Activated effector memory CD4-positive, alpha-beta T cell treated with Interleukin-2 at 50 U/mL for 16 hours (primary cell): Measurements from ENCODE around the gene BRME1.
"Not testable (repeated sequence)": the region's sequence is repeated elsewhere in the genome, so short reads cannot be mapped to it uniquely, and the experiment has no call there.

ENCODE experiments used
- DNase-seq: peaks from one replicate; pipeline ENCODE4 v3.0.0-alpha.2; 2020

Gene BRME1

GRCh38 chr19:13864667-13865570 lies 41.0 kb downstream of the BRME1 start:
- DNase-seq: no peak

DNA sequence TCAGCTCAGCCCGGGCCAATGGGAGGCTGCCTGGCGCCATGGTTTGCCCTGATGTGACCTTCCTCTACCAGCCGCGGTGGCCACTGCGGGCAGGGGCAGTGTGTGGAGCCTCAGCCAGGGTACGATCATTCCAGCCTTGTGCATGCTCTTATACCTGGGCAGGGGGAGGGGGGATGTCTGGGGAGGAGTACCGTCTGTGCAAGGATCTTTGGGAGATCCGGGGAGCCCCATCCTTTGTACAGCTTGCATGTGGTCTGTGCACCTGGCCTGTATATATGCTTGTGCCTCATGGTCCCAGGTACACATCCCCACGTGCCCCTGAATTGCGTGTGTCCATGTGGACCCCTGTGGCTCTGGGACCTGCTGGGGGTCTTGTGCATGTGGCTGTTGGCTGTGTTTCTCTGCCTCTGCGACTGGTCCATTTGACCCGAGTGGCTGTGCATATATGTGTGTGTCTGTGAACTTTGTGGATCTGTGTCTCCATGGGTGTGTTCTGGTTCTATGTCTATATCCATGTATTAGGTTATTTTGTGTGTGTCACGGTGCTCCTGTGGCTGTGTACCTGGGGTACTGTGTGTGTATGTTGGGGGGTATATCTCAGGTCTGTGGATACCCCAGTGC lies 41.8 kb downstream of the BRME1 start:
- DNase-seq: no peak

DNA sequence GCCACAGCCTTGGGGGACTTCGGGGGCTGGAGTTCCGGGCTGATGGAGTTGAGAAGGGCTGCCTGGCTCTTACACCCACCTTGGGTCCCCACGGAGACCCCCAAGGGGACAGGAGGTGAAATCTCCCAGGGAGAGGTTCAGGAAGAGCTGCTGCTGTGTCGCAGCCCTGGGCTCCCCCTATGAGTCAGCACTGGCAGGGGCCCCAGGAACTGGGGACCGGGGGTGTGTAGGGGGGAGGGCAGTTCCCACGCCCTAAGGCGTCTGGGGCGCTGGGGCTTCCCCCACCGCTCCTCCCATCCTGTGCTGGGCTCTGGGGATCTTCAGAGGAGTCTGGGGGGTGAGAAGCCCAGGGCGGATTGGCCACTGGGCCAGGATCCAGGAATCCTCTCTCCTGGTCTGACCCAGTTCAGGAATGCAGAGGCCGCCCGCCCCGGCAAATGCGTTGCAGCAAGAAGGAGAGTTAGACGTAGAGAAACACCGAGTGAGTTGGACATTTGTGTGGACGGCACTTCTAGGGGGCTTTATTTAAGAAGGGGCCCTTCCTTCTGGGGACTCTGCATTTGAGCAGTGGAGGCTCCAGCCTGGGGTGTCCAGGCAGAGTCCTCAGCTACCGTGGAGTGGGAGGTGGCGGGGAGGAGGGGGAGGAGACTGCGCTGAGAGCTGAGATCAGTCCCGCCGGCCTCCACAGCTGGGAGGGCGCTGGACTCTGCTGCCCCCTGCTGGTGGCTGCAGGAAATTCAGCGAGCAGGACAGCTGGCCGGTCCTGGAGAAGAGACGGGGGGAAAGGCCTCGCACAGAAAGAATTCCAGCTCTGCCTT lies 44.0 kb downstream of the BRME1 start:
- DNase-seq: peak; percentile 81

DNA sequence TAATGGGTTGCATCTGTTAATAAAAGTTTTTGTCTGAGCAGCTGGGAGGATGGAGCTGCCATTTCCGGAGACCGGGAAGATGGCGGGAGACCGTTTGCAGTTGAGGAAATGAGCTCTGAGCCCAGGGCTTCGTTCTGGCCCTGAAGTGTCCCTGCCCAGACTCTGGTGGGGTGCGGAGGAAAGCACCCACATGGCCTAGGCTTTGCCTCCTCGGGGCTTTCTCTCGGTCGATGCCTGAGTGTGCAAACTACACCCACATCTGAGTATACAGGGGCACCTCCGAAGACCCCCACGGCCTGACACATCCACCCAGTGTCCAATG lies 44.6 kb downstream of the BRME1 start:
- DNase-seq: no peak

DNA sequence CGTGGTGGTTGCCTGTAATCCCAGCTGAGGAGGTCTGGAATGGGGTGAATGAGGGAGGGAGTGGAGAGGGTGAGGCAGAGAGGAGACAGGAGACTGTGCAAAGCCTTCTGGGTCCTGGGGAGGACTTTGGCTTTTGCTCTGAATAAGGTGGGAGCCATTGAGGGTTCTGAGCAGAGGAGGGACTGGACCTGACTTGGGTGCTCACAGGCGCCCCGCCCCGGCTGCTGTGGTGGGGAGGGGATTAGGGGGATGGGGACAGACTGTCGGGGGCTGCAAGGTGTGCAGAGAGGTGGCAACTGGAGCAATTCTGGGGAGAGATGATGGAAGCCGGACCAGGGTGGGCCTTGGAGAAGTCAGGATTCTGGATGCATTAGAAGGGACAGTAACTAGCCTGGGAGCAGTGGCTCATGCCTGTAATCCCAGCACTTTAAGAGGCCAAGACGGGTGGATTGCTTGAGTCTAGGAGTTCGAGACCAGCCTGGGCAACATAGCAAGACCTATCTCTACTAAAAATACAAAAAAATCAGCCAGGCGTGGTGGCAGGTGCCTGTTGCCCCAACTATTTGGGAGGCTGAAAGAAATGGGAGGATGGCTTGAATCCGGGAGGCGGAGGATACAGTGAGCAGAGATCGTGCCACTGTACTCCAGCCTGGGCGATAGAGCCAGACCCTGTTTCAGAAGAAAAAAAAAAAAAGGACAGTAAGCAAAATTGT lies 45.1 kb downstream of the BRME1 start:
- DNase-seq: no peak

GRCh38 chr19:13859361-13859880 lies 46.5 kb downstream of the BRME1 start:
- DNase-seq: no peak

- no peak for DNase-seq
Measured at GRCh38 chr19:13856497-13856896, 49.4 kb downstream of the BRME1 start.

DNA sequence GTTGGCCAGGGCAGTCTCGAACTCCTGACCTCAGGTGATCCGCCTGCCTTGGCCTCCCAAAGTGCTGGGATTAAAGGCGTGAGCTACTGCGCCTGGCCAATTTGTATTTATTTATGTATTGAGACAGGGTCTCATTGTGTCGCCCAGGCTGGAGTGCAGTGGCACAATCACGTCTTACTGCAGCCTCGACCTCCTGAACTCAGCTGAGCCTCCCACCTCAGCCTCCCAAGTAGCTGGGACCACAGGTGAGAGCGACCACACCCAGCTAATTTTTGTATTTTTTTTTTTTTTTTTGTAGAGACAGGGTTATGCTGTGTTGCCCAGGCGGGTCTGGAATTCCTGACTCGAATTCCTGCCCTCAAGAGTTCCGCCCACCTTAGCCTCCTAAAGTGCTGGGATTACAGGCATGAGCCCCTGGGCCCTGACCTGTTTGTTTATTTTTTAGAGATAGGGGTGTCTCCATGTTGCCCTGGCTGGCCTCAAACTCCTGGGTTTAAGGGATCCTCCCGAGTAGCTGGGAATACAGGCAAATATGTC lies 53.7 kb downstream of the BRME1 start:
- not testable (repeated sequence) for DNase-seq

- not testable (repeated sequence) for DNase-seq
Measured at GRCh38 chr19:13851734-13852114, 54.2 kb downstream of the BRME1 start.

DNA sequence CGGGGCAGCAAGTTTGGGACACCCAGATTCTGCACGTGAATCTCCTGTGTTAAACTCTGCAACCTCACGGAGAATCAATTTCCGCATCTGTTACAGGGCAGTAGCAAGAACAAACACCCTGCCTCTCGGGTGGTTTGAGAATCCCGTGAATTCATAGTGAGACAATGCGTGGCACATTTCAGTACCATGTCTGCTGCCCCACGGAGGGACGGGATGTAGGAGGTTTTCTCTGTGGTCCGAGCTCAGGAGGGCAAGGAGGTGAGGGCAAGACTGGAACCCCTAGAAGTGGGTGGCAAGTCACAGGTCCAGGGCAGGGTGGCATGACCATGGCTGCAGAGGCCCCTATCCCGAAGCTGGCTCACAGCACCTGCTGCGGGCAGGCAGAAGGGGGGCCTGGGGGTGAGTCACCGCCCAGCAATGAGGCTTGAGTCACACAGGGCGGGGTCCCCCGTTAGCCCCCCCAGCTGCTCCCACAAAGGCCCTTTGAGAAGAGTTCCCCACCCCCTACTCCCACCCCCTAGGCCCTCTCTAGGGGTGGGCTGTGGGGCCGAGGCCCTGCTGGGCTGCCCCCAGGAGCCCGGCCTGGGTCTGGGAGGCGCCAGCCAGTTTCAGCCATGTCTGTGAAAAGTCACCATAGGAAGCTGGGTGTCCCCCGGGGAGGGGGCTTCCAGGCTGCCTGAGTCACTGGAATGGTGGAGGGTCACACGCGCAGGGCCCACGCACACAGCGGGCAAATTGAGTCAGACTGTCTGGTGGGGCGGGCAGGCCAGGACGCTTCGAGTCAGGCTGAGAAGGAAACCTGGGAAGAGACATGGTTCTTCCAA lies 54.8 kb downstream of the BRME1 start:
- peak; percentile 64 for DNase-seq

DNA sequence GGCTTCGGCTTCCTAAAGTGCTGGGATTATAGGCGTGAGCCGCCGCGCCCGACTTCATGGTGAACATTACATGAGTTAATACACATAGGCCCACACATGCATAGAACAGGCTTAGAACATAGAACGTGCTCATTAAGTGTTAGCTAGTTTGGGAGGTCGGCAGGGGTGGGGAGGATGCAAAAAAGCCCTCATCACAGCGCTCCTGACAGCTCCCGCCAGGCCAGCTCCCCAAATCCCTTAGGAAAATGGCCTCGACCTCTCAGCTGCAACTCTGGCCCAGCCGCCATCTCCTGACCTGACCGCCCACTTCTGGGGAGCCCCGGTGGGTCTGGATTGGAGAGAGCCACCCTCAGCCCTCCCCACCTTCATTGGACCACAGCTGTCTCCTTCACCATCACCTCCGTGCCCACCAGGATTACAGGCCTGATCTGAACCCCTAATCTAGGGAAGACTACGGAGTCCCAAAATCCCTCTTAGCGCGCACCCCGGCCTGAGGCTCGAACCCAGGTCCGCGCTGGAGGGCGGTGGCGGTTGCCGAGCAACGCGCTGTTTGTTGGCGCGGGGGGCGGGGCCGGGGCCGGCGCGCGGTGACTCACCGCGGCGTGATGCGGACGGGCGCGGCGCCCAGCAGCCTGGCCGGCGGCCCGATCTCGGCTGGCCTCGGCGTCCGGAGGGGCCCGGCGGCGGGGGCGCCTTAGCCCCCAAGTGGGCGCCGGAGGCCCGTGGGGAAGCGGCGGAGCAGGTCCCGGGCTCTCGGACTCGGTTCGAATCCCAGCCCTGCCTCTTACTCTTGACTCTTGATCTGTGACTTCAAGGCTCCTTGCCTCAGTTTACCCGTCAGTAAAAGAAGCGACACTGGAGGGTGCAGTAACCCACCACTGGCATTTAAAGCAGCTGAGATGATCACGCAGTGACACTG lies 55.7 kb downstream of the BRME1 start:
- DNase-seq: peak; percentile 59

GRCh38 chr19:13848798-13849676 lies 56.9 kb downstream of the BRME1 start:
- no peak for DNase-seq

DNA sequence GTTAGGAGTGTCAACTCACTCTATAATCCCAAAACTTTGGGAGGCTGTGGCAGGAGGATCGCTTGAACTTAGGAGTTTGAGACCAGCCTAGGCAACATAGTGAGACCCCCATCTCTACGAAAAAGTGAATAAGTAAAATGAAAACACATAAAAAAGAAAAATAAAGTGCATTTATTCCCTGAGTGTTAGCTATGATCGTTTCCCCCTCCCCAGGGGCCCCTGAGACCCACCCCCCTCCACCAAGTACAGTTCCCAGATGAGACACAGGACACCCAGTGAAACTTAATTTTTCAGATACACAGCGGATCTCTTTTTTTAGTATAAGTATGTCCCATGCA lies 57.6 kb downstream of the BRME1 start:
- DNase-seq: no peak

DNA sequence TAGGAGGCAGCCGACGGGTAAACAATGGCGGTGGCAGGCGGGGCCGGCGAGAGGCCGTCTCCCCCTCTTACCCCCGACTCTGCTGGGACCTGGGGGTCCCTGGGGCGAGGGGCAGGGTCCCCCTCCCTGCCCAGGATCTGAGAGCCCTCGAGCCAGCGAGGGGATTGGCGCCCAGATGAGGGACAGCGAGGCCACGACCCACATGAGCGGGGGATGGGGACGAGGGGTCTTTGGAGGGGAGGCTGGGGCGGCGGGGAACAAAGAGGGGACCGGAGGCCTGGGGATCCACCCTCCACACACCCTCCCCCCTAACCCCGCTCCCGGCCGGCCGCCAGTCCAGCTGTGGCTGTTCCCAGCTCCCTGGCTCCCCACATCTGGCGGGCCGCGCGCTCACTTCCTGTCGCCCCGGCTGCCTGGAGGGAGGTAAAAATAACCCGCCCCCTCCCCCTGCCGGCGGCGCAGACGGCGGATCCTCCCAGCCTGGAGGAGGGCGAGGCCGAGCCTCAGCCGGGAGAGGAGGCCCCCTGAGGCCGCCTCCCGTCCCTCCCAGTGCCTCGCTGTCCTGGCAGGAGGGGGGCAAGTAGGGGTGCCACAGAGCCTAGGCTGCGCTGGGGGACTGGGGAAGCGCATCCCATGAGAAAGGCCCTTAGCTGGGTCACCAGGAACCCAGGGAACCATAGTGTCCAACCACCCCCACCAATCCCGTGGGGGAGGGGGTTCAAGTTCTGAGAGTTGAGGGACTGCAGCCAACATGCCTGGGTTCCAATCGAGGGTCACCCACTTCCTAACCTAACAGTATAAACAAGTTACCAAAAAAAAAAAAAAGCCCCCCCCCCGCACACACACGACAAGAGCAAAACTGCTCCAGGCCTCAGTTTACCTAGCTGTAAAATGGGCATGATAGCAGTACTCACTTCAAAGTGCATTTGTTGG lies 58.2 kb downstream of the BRME1 start:
- peak; percentile 72 for DNase-seq

GRCh38 chr19:13846557-13847406 lies 59.1 kb downstream of the BRME1 start:
- peak; percentile 90 for DNase-seq

- no peak for DNase-seq
Measured at GRCh38 chr19:13844130-13844631, 61.7 kb downstream of the BRME1 start.
